Inflammatory macrophage treated with lipopolysaccharide for 4 hours (primary cell): ENCODE measurements around the gene TAOK2.

Source experiments
- DNase-seq: peaks from one replicate; pipeline ENCODE4 v3.0.0-alpha.2; 2020

Gene TAOK2

GRCh38 chr16:29963021-29963743, 10.5 kb upstream of the TAOK2 start:
- no peak for DNase-seq

- no peak for DNase-seq
Measured at GRCh38 chr16:29968205-29968604, 5.5 kb upstream of the TAOK2 start.

- no peak for DNase-seq
Measured at GRCh38 chr16:29971304-29971703, 2.4 kb upstream of the TAOK2 start.

GRCh38 chr16:29972500-29972899, 1.2 kb upstream of the TAOK2 start:
- no peak for DNase-seq

GRCh38 chr16:29972992-29973383, 680 bp upstream of the TAOK2 start:
- DNase-seq, result no peak

- peak; percentile 73 for DNase-seq
Measured at GRCh38 chr16:29974291-29975133, 844 bp downstream of the TAOK2 start.

- no peak for DNase-seq
Measured at GRCh38 chr16:29975134-29975538, 1.5 kb downstream of the TAOK2 start.

GRCh38 chr16:29975811-29976511, 2.3 kb downstream of the TAOK2 start:
- DNase-seq, result no peak

- DNase-seq, result no peak
Measured at GRCh38 chr16:29977063-29977825, 3.6 kb downstream of the TAOK2 start.

- DNase-seq, result no peak
Measured at GRCh38 chr16:29978081-29978480, 4.4 kb downstream of the TAOK2 start.

- no peak for DNase-seq
Measured at GRCh38 chr16:29978564-29979270, 5.0 kb downstream of the TAOK2 start.

- no peak for DNase-seq
Measured at GRCh38 chr16:29982560-29983419, 9.1 kb downstream of the TAOK2 start.

- DNase-seq, result no peak
Measured at GRCh38 chr16:29983420-29984136, 9.9 kb downstream of the TAOK2 start.

GRCh38 chr16:29984137-29984763, 10.6 kb downstream of the TAOK2 start:
- no peak for DNase-seq

- DNase-seq, result no peak
Measured at GRCh38 chr16:29984764-29985147, 11.1 kb downstream of the TAOK2 start.

GRCh38 chr16:29985271-29985811, 11.7 kb downstream of the TAOK2 start:
- no peak for DNase-seq

GRCh38 chr16:29986231-29986630, 12.6 kb downstream of the TAOK2 start:
- no peak for DNase-seq

- no peak for DNase-seq
Measured at GRCh38 chr16:29986931-29987330, 13.3 kb downstream of the TAOK2 start.

GRCh38 chr16:29987371-29988085, 13.9 kb downstream of the TAOK2 start:
- DNase-seq, result no peak
